H7 (cell line): Measurements from ENCODE around the gene NODAL. TPM values are rescaled to one million over a fixed set of nuclear protein-coding genes. Genes with fewer than 3 reads are reported as not detected.

Source experiments
- DNase-seq: peaks from one replicate; pipeline ENCODE4 v3.0.0; 2012
- H3K27me3 ChIP-seq: 2 replicates; pipeline ENCODE4 v1.6.0; 2011; ENCODE audit warnings: mild to moderate bottlenecking, low read length; ENCODE audit not compliant: control insufficient read depth, insufficient read depth
- H3K36me3 ChIP-seq: replicated peaks from 2 replicates; pipeline ENCODE4 v1.5.1; 2011; ENCODE audit warnings: low read length; ENCODE audit not compliant: control insufficient read depth, insufficient read depth
- H3K4me3 ChIP-seq: 2 replicates; pipeline ENCODE4 v1.5.1; 2011; ENCODE audit warnings: low read depth, mild to moderate bottlenecking, control low read depth, low read length, moderate library complexity; ENCODE audit not compliant: insufficient read depth
- total RNA-seq: library from RNA; depleted of rRNA; stranded (reverse); fragments of >200 nt; shearing (Covaris generic); gene quantifications from 2 replicates; pipeline ENCODE4 v1.2.3, GENCODE V29; 2014; rRNA removed

The NODAL gene
- total RNA-seq, 1 experiment from 2014 or later, result 252 TPM

DNA sequence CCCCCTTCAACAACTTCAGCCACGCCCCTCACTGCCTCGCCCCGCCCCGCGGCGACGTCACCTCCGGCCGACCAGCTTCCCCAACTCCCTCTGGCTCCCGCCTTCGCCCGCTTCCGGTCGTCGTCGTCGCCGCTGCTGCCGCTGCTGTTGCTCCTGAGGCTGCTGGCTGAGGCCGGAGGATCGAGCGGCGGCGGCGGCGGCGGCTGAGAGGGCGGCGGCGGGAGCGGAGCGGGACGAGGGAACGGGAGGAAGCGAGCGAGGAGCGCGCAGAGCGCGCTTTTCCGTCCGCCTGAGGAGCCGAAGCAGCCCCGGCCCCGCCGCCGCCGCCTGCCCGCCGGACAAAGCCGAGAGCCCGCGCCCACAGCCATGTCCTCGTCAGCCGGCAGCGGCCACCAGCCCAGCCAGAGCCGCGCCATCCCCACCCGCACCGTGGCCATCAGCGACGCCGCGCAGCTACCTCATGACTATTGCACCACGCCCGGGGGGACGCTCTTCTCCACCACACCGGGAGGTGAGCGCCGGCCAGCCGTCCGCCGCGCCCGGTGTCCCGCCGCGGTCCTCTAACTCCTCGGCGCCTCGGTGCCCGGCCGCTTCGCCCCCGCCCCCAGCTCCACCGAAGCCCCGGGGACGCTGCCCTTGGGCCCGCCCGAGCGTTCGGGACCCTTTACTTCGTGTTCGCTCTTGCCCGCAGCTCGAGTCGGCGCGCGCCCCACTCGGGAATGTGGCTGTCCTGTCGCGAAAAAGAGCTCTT is 37.3 kb downstream of the NODAL start, which contains the start of gene EIF4EBP2:
TSS of gene EIF4EBP2 (plus strand) at position 110 of the 751 bp plus-strand sequence. CDS start at position 367, 257 bp downstream.
- peak; percentile 98 for DNase-seq
- H3K27me3 ChIP-seq, result no peaks in the 10 kb centered on the region
- no peaks in the 10 kb centered on the region; the same call in 1 of the 2 replicates for H3K36me3 ChIP-seq
- peak within 1 kb of the TSS; percentile 96 for H3K4me3 ChIP-seq

DNA sequence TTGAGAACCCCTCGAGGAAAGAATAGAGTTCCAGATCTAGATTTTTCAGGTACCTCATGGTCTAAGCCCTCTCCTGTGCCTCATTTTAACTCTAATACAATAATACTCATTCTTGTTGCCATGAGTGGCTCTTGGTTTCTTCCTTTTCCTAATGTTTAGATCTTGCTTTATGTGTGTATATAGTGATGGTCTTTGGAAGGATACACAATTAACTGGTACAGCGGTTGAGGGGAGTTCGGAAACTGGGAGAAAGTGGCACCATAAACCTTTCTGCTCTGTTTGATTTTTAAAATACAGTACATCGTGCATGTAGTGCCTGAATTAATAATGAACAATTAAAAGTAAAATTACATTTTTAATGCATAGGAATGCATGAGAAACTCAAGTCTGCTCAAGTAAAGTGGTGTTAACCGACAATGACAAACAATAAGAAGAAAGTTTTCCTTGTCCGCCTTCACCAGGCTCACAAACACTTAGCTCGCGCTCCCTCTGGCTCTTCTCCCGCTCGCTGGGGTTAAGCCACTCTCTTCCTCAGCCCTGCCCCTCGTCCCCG is 37.9 kb downstream of the NODAL start:
- H3K27me3 ChIP-seq, result no peaks in the 10 kb centered on the region
- DNase-seq, result no peak
- no peaks in the 10 kb centered on the region; the same call in 1 of the 2 replicates for H3K36me3 ChIP-seq
- H3K4me3 ChIP-seq, result no peak overlapping the region

DNA sequence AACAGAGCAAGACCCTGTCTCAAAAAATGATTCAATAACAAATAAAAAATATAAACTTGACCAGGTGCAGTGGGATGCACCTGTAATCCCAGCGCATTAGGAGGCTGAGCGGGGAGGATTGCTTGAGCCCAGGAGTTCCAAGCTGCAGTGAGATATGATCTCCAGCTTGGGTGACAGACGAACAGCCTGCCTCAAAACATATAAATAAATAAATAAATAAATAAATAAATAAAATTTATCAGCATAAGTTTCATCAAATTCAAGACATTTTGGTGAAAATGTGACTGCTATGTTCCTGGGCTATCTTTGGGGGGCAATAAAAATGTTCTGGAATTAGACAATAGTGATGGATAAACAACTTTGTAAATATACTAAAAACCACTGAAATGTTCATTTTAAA is 42.3 kb downstream of the NODAL start:
- Histone ChIP-seq H3K36me3 (no peaks in the 10 kb centered on the region), H3K4me3 (no peak overlapping the region), H3K27me3 (no peaks in the 10 kb centered on the region)
- no peak for DNase-seq

DNA sequence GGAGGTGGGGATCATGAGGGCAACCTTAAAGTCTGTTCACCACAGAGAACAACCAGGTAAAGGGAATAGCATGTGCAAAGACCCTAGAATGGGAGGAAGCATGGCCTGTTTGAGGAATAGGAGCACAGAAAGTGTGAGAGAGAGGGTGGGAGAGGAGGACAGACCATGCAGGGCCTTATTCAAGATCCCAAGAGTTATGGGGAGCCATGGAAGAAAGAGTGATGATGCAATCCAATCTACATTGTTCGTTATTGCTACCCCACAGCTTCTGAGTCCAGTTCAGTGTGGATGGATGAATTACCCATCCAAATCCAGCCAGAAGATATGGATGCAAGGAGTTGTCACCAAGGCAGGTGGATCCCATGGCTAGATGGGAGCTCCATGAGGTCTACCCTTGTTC is 45.3 kb downstream of the NODAL start:
- no peak overlapping the region for H3K4me3 ChIP-seq
- H3K36me3 ChIP-seq, result no peaks in the 10 kb centered on the region
- no peak for DNase-seq
- no peaks in the 10 kb centered on the region for H3K27me3 ChIP-seq

DNA sequence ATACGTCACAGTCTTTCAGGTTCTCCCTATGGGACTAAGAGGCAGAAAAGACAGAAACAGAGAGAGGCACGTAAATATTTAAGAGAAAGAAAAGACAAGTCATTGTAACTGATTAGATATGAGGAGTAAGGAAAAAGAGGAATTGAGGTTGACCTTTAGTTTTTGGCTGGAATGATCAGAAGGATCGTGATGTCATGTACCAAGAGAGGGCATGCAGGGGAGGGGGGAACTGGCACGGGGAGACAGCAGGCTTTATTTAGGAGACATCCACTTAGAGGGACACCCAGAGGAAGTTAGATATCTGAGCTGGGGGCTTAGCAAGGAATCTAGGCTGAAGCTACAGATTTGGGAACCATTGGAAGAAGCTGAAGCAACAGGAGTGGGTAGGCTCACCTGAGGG is 49.8 kb downstream of the NODAL start:
- DNase-seq, result no peak
- no peak overlapping the region for H3K4me3 ChIP-seq
- H3K36me3 ChIP-seq, result no peaks in the 10 kb centered on the region
- no peaks in the 10 kb centered on the region for H3K27me3 ChIP-seq

Other genes with a start within 250 kb of the NODAL start
- gene PPA1, start 208.3 kb downstream of the NODAL start, total RNA-seq, result 207 and 232 TPM in 2 replicates
- gene NPFFR1, start 157.7 kb downstream of the NODAL start, total RNA-seq, result not detected in 2 replicates
- 26.6 and 27.8 TPM in 2 replicates for gene LRRC20, start 59.1 kb downstream of the NODAL start, total RNA-seq
- gene EIF4EBP2, start 37.5 kb downstream of the NODAL start, total RNA-seq, result 68.6 and 78.0 TPM in 2 replicates
- 51.9 and 53.2 TPM in 2 replicates for gene PALD1, start 37.1 kb upstream of the NODAL start, total RNA-seq
- gene PRF1, start 161.1 kb upstream of the NODAL start, total RNA-seq, result not detected in 2 replicates
- gene ADAMTS14, start 230.8 kb upstream of the NODAL start, total RNA-seq, result 1.1 and 2.4 TPM in 2 replicates